Subcutaneous adipose tissue (tissue), 4 donors: Measurements from ENCODE around the gene RASSF1. TPM values are rescaled to one million over a fixed set of nuclear protein-coding genes. Genes with fewer than 3 reads are reported as not detected.

Experiments
- total RNA-seq, 4 donors: library from RNA; depleted of rRNA; stranded (reverse); fragments of >200 nt; gene quantifications; one replicate each; pipeline ENCODE4 v1.1.0, GENCODE V29; 2016
- TF ChIP-seq, protein P1 (sequence below): fragments of 450-650 bp; IDR thresholded peaks from one replicate; pipeline ENCODE4 v1.5.1; 2016; ENCODE audit warnings: low read depth, mild to moderate bottlenecking, control low read depth, antibody characterized with exemption, moderate library complexity

Gene RASSF1
- total RNA-seq, 4 donors from 2014 or later, result 37.0 to 62.8 (median 54.1) TPM

DNA sequence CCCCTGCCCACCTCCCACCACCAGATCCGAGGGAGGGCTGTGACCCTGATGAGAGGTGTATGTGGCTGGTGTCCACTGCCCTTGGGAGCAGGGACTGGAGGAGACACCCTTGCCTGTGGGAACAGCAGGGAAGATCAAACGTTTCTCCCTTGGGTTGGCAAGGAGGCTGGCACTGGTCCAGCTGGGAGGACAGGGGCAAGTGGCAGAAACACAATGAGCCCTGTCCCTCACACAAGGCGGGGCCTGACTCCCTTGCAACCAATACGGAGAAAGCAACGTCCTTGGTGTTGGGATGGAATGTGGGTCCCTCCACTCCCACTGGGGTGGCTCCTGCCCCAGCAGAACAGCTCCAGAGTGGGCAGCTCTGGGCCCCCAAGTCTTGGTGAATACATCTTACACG lies 23.3 kb downstream of the RASSF1 start:
- TF ChIP-seq, protein P1, sequence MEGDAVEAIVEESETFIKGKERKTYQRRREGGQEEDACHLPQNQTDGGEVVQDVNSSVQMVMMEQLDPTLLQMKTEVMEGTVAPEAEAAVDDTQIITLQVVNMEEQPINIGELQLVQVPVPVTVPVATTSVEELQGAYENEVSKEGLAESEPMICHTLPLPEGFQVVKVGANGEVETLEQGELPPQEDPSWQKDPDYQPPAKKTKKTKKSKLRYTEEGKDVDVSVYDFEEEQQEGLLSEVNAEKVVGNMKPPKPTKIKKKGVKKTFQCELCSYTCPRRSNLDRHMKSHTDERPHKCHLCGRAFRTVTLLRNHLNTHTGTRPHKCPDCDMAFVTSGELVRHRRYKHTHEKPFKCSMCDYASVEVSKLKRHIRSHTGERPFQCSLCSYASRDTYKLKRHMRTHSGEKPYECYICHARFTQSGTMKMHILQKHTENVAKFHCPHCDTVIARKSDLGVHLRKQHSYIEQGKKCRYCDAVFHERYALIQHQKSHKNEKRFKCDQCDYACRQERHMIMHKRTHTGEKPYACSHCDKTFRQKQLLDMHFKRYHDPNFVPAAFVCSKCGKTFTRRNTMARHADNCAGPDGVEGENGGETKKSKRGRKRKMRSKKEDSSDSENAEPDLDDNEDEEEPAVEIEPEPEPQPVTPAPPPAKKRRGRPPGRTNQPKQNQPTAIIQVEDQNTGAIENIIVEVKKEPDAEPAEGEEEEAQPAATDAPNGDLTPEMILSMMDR, result no peak

DNA sequence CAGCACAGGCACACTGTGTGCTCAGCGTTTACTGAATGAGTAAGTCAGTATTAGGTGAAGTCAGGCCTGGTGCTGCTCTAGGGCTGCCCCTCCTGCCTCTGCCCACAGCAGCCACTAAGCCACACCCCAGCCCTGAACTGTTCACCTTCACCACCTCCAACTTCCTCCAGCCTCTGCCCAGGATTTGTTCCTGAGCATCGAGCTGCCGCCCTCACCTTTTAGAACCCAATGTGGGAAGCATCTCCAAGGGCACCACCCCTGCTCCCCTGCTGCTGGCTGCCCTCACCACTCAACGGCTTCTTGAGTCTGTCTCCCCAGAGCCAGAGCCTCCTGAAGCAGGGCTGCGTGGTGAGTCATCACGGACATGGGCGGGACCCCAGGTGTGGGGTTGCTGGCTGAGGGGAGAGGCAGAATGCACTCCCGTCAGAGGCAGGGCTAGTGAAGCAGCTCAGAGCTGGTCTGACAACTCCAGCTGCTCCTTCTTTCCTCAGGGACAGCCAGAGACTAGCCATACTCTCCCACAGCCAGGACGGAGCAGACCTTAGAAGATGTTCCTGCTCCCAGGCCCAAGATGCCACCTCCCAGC lies 23.9 kb downstream of the RASSF1 start:
- TF ChIP-seq, protein P1, result no peak

DNA sequence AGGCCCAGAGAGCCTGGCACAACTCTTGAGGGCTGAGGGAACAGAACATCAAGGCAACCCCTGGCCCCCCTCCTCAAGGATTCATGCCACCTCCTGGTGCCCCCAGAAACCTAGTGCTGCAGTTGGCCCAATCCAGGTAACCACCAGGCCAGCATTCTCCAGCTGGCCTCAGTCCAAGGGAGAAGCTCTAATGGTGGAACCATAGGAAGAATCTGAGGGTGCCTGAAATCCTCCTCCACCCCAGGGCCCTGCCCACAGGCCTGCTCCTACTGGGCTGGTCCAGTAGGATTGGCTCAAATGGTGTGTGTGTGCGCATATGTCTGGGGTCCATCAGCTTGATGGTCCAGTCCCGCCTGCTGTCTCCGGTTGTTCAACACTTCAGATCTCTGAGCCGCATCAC lies 25.8 kb downstream of the RASSF1 start:
- TF ChIP-seq, protein P1, result no peak

DNA sequence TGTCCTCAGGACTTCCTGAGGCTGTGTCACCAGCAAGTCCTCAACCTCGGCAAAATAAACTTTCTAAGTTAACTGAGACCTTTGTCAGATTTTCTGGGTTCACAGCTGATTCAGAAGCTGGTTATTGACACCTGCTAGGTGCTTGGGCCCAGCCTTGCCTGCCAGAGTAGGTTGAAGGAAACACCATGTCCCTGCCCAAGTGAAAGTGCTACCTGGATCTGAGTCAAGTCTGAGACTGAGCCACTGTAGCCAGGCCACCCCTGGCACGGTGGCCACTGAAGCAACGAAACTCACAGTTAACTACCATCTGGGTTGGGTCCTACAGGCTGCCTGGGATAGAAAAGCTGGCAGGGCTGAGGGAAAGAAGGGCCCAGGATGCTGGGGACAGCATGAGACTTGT lies 26.3 kb downstream of the RASSF1 start:
- TF ChIP-seq, protein P1, result no peak

DNA sequence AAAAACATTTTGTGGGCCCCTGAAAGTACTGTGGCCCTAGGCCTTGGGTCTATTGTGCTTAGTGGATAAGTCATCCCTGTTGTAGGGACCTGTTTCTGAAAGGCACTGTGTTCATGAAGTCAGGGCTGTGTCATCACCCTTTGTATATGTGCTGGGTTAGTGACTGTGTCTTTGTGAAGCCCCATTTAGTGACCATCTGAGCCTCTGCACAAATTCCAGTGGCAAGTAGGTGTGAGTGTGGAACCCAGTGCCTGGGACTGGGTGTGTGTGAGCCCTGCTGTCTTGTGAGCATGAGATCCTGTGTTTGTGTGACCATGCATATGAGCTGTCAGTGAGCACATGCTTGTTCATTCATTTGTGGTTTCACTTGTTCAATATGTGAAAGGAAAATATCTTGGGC lies 36.0 kb downstream of the RASSF1 start:
- TF ChIP-seq, protein P1, result no peak

DNA sequence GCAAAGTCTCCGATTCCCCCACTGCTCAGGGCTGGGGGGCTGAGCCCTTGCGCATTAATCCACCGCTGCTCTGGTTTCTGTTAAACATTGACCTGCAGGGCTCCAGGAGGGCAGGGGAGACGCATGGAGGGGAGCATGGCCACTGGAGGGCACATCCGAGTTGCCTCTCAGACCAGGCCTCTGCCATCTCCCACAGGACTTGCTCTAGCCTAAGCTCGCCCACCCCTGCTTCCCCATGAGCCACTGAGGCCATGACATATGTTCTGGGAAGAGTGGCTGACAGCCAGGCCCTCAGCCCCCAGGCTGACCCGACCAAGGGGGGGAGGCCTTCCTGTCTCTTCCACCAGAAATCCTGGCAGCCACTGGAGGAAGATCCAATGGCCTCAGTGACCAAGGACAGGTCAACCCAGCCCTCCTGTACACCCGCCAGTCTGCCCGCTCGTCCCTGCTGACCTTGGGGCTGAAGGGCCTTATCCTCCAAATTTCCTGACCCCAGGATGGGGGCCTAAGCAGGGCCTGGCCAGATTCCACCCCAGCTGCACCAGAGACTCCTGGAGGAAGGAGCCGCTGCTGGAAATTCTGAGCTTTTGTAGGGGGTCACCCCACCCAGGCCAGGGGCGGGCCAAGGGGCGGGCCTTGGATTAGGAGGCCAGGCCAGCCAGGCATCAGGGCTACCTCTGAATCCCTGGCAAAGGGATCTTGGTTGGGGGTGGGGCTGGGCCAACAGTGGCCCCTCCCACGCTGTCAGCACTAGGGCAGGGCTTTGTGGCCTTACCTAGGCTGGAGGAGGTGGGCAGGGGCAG lies 37.4 kb downstream of the RASSF1 start, which contains the start of gene HYAL1:
HYAL1 (minus strand) TSS at position 562 of the 803 bp plus-strand sequence. CDS start 618 bp downstream, outside the sequence.
- TF ChIP-seq, protein P1, result no peak
